Measurements from ENCODE around the gene ALX3.

The ALX3 gene

GRCh38 chr1:110070671-110071242 lies at the start of gene ALX3:
ALX3 (minus strand) TSS chr1:110070672; CDS start chr1:110070612, 60 bp downstream.
- H3K9me3 ChIP-seq (ENCODE audit: control insufficient read depth in 1 of 2, low read length in 2 of 2), result peaks cover 0 to 4% of the 10 kb centered on the region in 2 donors
- no peaks in the 10 kb centered on the region for H3K36me3 ChIP-seq (ENCODE audit: control insufficient read depth in 1 of 2, insufficient read depth in 2 of 2, low read length in 2 of 2)
- peak within 1 kb of the TSS in 1 of 2 donors; percentile 41 for H3K4me3 ChIP-seq (ENCODE audit: low read depth in 1 of 2, low read length in 2 of 2)
- H3K27me3 ChIP-seq (ENCODE audit: low read depth, low read length), result peaks cover 59% of the 10 kb centered on the region
- peaks cover 0 to 31% of the 10 kb centered on the region in 2 donors for H3K4me1 ChIP-seq (ENCODE audit: control insufficient read depth in 1 of 2, insufficient read depth in 2 of 2, low read length in 2 of 2)
- no peak within 1 kb of the TSS for H3K27ac ChIP-seq (ENCODE audit: low read length)

GRCh38 chr1:110119843-110120242 lies 49.4 kb upstream of the ALX3 start:
- Histone ChIP-seq H3K4me1 (ENCODE audit: control insufficient read depth in 1 of 2, insufficient read depth in 2 of 2, low read length in 2 of 2) (no peaks in the 10 kb centered on the region), H3K9me3 (ENCODE audit: control insufficient read depth in 1 of 2, low read length in 2 of 2) (no peaks in the 10 kb centered on the region), H3K36me3 (ENCODE audit: control insufficient read depth in 1 of 2, insufficient read depth in 2 of 2, low read length in 2 of 2) (no peaks in the 10 kb centered on the region), H3K27me3 (ENCODE audit: low read depth, low read length) (no peaks in the 10 kb centered on the region), H3K4me3 (ENCODE audit: low read depth in 1 of 2, low read length in 2 of 2) (no peak overlapping the region), H3K27ac (ENCODE audit: low read length) (no peak overlapping the region)

- H3K9me3 ChIP-seq (ENCODE audit: control insufficient read depth in 1 of 2, low read length in 2 of 2), result no peaks in the 10 kb centered on the region
- no peak overlapping the region for H3K4me3 ChIP-seq (ENCODE audit: low read depth in 1 of 2, low read length in 2 of 2)
- H3K36me3 ChIP-seq (ENCODE audit: control insufficient read depth in 1 of 2, insufficient read depth in 2 of 2, low read length in 2 of 2), result no peaks in the 10 kb centered on the region
- no peaks in the 10 kb centered on the region for H3K4me1 ChIP-seq (ENCODE audit: control insufficient read depth in 1 of 2, insufficient read depth in 2 of 2, low read length in 2 of 2)
- no peaks in the 10 kb centered on the region for H3K27me3 ChIP-seq (ENCODE audit: low read depth, low read length)
- no peak overlapping the region for H3K27ac ChIP-seq (ENCODE audit: low read length)
Observed at GRCh38 chr1:110118636-110119396, 48.3 kb upstream of the ALX3 start.

GRCh38 chr1:110114784-110115183 lies 44.3 kb upstream of the ALX3 start:
- Histone ChIP-seq H3K4me1 (ENCODE audit: control insufficient read depth in 1 of 2, insufficient read depth in 2 of 2, low read length in 2 of 2) (no peaks in the 10 kb centered on the region), H3K4me3 (ENCODE audit: low read depth in 1 of 2, low read length in 2 of 2) (no peak overlapping the region), H3K27me3 (ENCODE audit: low read depth, low read length) (no peaks in the 10 kb centered on the region), H3K36me3 (ENCODE audit: control insufficient read depth in 1 of 2, insufficient read depth in 2 of 2, low read length in 2 of 2) (no peaks in the 10 kb centered on the region), H3K27ac (ENCODE audit: low read length) (no peak overlapping the region), H3K9me3 (ENCODE audit: control insufficient read depth in 1 of 2, low read length in 2 of 2) (no peaks in the 10 kb centered on the region)

- Histone ChIP-seq H3K9me3 (ENCODE audit: control insufficient read depth in 1 of 2, low read length in 2 of 2) (no peaks in the 10 kb centered on the region), H3K36me3 (ENCODE audit: control insufficient read depth in 1 of 2, insufficient read depth in 2 of 2, low read length in 2 of 2) (no peaks in the 10 kb centered on the region), H3K4me1 (ENCODE audit: control insufficient read depth in 1 of 2, insufficient read depth in 2 of 2, low read length in 2 of 2) (no peaks in the 10 kb centered on the region), H3K4me3 (ENCODE audit: low read depth in 1 of 2, low read length in 2 of 2) (no peak overlapping the region), H3K27ac (ENCODE audit: low read length) (no peak overlapping the region), H3K27me3 (ENCODE audit: low read depth, low read length) (no peaks in the 10 kb centered on the region)
Observed at GRCh38 chr1:110114173-110114572, 43.7 kb upstream of the ALX3 start.

GRCh38 chr1:110113551-110113950 lies 43.1 kb upstream of the ALX3 start:
- H3K27ac ChIP-seq (ENCODE audit: low read length), result no peak overlapping the region
- no peaks in the 10 kb centered on the region for H3K4me1 ChIP-seq (ENCODE audit: control insufficient read depth in 1 of 2, insufficient read depth in 2 of 2, low read length in 2 of 2)
- H3K27me3 ChIP-seq (ENCODE audit: low read depth, low read length), result no peaks in the 10 kb centered on the region
- H3K36me3 ChIP-seq (ENCODE audit: control insufficient read depth in 1 of 2, insufficient read depth in 2 of 2, low read length in 2 of 2), result no peaks in the 10 kb centered on the region
- H3K9me3 ChIP-seq (ENCODE audit: control insufficient read depth in 1 of 2, low read length in 2 of 2), result no peaks in the 10 kb centered on the region
- no peak overlapping the region for H3K4me3 ChIP-seq (ENCODE audit: low read depth in 1 of 2, low read length in 2 of 2)

GRCh38 chr1:110112656-110113055 lies 42.2 kb upstream of the ALX3 start:
- H3K27me3 ChIP-seq (ENCODE audit: low read depth, low read length), result no peaks in the 10 kb centered on the region
- no peak overlapping the region for H3K27ac ChIP-seq (ENCODE audit: low read length)
- no peaks in the 10 kb centered on the region for H3K36me3 ChIP-seq (ENCODE audit: control insufficient read depth in 1 of 2, insufficient read depth in 2 of 2, low read length in 2 of 2)
- H3K4me3 ChIP-seq (ENCODE audit: low read depth in 1 of 2, low read length in 2 of 2), result no peak overlapping the region
- peaks cover 0 to 5% of the 10 kb centered on the region in 2 donors for H3K4me1 ChIP-seq (ENCODE audit: control insufficient read depth in 1 of 2, insufficient read depth in 2 of 2, low read length in 2 of 2)
- H3K9me3 ChIP-seq (ENCODE audit: control insufficient read depth in 1 of 2, low read length in 2 of 2), result no peaks in the 10 kb centered on the region

GRCh38 chr1:110112143-110112542 lies 41.7 kb upstream of the ALX3 start, which contains the start of gene UBL4B:
UBL4B (plus strand) TSS chr1:110112443; CDS start chr1:110112535, 92 bp downstream.
- no peaks in the 10 kb centered on the region for H3K9me3 ChIP-seq (ENCODE audit: control insufficient read depth in 1 of 2, low read length in 2 of 2)
- peaks cover 0 to 5% of the 10 kb centered on the region in 2 donors for H3K4me1 ChIP-seq (ENCODE audit: control insufficient read depth in 1 of 2, insufficient read depth in 2 of 2, low read length in 2 of 2)
- no peaks in the 10 kb centered on the region for H3K36me3 ChIP-seq (ENCODE audit: control insufficient read depth in 1 of 2, insufficient read depth in 2 of 2, low read length in 2 of 2)
- no peaks in the 10 kb centered on the region for H3K27me3 ChIP-seq (ENCODE audit: low read depth, low read length)
- no peak within 1 kb of the TSS for H3K27ac ChIP-seq (ENCODE audit: low read length)
- H3K4me3 ChIP-seq (ENCODE audit: low read depth in 1 of 2, low read length in 2 of 2), result no peak within 1 kb of the TSS

- Histone ChIP-seq H3K27ac (ENCODE audit: low read length) (no peak overlapping the region), H3K4me3 (ENCODE audit: low read depth in 1 of 2, low read length in 2 of 2) (no peak overlapping the region), H3K36me3 (ENCODE audit: control insufficient read depth in 1 of 2, insufficient read depth in 2 of 2, low read length in 2 of 2) (no peaks in the 10 kb centered on the region), H3K9me3 (ENCODE audit: control insufficient read depth in 1 of 2, low read length in 2 of 2) (no peaks in the 10 kb centered on the region), H3K27me3 (ENCODE audit: low read depth, low read length) (no peaks in the 10 kb centered on the region), H3K4me1 (ENCODE audit: control insufficient read depth in 1 of 2, insufficient read depth in 2 of 2, low read length in 2 of 2) (peaks cover 0 to 5% of the 10 kb centered on the region in 2 donors)
Observed at GRCh38 chr1:110111081-110111480, 40.6 kb upstream of the ALX3 start.

- peaks cover 0 to 5% of the 10 kb centered on the region in 2 donors for H3K4me1 ChIP-seq (ENCODE audit: control insufficient read depth in 1 of 2, insufficient read depth in 2 of 2, low read length in 2 of 2)
- H3K36me3 ChIP-seq (ENCODE audit: control insufficient read depth in 1 of 2, insufficient read depth in 2 of 2, low read length in 2 of 2), result no peaks in the 10 kb centered on the region
- no peaks in the 10 kb centered on the region for H3K9me3 ChIP-seq (ENCODE audit: control insufficient read depth in 1 of 2, low read length in 2 of 2)
- no peaks in the 10 kb centered on the region for H3K27me3 ChIP-seq (ENCODE audit: low read depth, low read length)
- H3K27ac ChIP-seq (ENCODE audit: low read length), result no peak overlapping the region
- H3K4me3 ChIP-seq (ENCODE audit: low read depth in 1 of 2, low read length in 2 of 2), result no peak overlapping the region
Observed at GRCh38 chr1:110107867-110108469, 37.5 kb upstream of the ALX3 start.

- Histone ChIP-seq H3K9me3 (ENCODE audit: control insufficient read depth in 1 of 2, low read length in 2 of 2) (no peaks in the 10 kb centered on the region), H3K36me3 (ENCODE audit: control insufficient read depth in 1 of 2, insufficient read depth in 2 of 2, low read length in 2 of 2) (no peaks in the 10 kb centered on the region), H3K27ac (ENCODE audit: low read length) (no peak overlapping the region), H3K4me1 (ENCODE audit: control insufficient read depth in 1 of 2, insufficient read depth in 2 of 2, low read length in 2 of 2) (peaks cover 0 to 5% of the 10 kb centered on the region in 2 donors), H3K4me3 (ENCODE audit: low read depth in 1 of 2, low read length in 2 of 2) (no peak overlapping the region), H3K27me3 (ENCODE audit: low read depth, low read length) (no peaks in the 10 kb centered on the region)
Observed at GRCh38 chr1:110106013-110106941, 35.8 kb upstream of the ALX3 start.

Measured in muscle layer of duodenum (tissue), 2 donors.